ENCODE data around the gene GLE1.

- TF ChIP-seq CTCF (IDR thresholded peaks at IDR 0.05 in 8 of 11, conservative IDR thresholded peaks at IDR 0.05 in 3 of 11) = no peak
- no peak for TF ChIP-seq POLR2A (IDR thresholded peaks at IDR 0.05)
Observed at GRCh38 chr9:128556926-128557634, 52.6 kb downstream of the GLE1 start.
